ENCODE data around the gene GRIA1. TPM values are rescaled to one million over a fixed set of nuclear protein-coding genes. Genes with fewer than 3 reads are reported as not detected.

The GRIA1 gene
- total RNA-seq, 1 donor from 2014 or later, result 3.3 TPM

GRCh38 chr5:153823036-153823435 is 332.6 kb downstream of the GRIA1 start:
- Mint-ChIP-seq H3K27me3 (ENCODE audit: insufficient read depth, low read depth) (no peaks in the 10 kb centered on the region), H3K4me3 (no peak overlapping the region), H3K9me3 (no peaks in the 10 kb centered on the region), H3K36me3 (no peaks in the 10 kb centered on the region), H3K27ac (peak overlapping the region; percentile 71), H3K4me1 (peaks cover 26% of the 10 kb centered on the region)
- Histone ChIP-seq H3K36me3 (no peaks in the 10 kb centered on the region), H3K9me3 (ENCODE audit: low read depth) (no peaks in the 10 kb centered on the region), H3K27me3 (no peaks in the 10 kb centered on the region), H3K4me3 (no peak overlapping the region), H3K79me2 (ENCODE audit: low read depth) (no peaks in the 10 kb centered on the region), H2AFZ (replicated peaks) (no peak overlapping the region), H3F3A (ENCODE audit: low read depth) (no peaks in the 10 kb centered on the region), H3K4me2 (no peak overlapping the region), H3K9ac (no peak overlapping the region), H3K4me1 (no peaks in the 10 kb centered on the region), H4K20me1 (ENCODE audit: low read depth) (no peaks in the 10 kb centered on the region), H3K27ac (no peak overlapping the region)
- TF ChIP-seq CTCF (IDR thresholded peaks at IDR 0.05) (no peak), EZH2phosphoT487 (IDR thresholded peaks at IDR 0.05) (no peak), EZH2 (IDR thresholded peaks at IDR 0.05) (no peak)
- no peak for DNase-seq (ENCODE audit: low spot score)

- Mint-ChIP-seq H3K36me3 (no peaks in the 10 kb centered on the region), H3K27ac (peak overlapping the region; percentile 24)
- H2AFZ ChIP-seq (replicated peaks), result no peak overlapping the region
These were observed 334.4 kb downstream of the GRIA1 start for GRCh38 chr5:153824909-153825308.

GRCh38 chr5:153827397-153827796 is 336.9 kb downstream of the GRIA1 start:
- Histone ChIP-seq H4K20me1 (ENCODE audit: low read depth) (no peaks in the 10 kb centered on the region), H3K27ac (no peak overlapping the region), H3K36me3 (no peaks in the 10 kb centered on the region), H3K79me2 (ENCODE audit: low read depth) (no peaks in the 10 kb centered on the region), H3K9ac (no peak overlapping the region), H2AFZ (replicated peaks) (peak overlapping the region; percentile 55), H3K4me1 (no peaks in the 10 kb centered on the region), H3F3A (ENCODE audit: low read depth) (no peaks in the 10 kb centered on the region), H3K4me3 (no peak overlapping the region), H3K27me3 (no peaks in the 10 kb centered on the region), H3K9me3 (ENCODE audit: low read depth) (no peaks in the 10 kb centered on the region), H3K4me2 (no peak overlapping the region)
- DNase-seq (ENCODE audit: low spot score), result peak; percentile 52
- Mint-ChIP-seq H3K4me1 (peaks cover 26% of the 10 kb centered on the region), H3K27ac (no peak overlapping the region), H3K9me3 (no peaks in the 10 kb centered on the region), H3K36me3 (no peaks in the 10 kb centered on the region), H3K27me3 (ENCODE audit: insufficient read depth, low read depth) (no peaks in the 10 kb centered on the region), H3K4me3 (no peak overlapping the region)
- TF ChIP-seq EZH2 (IDR thresholded peaks at IDR 0.05), result no peak
- peak; percentile 55 for TF ChIP-seq CTCF (IDR thresholded peaks at IDR 0.05)
- TF ChIP-seq EZH2phosphoT487 (IDR thresholded peaks at IDR 0.05), result no peak

More at GRCh38 chr5:153824909-153825308, 334.4 kb downstream of the GRIA1 start:
- H3K4me3 Mint-ChIP-seq, result no peak overlapping the region
- Histone ChIP-seq H3K9ac (no peak overlapping the region), H3K4me1 (no peaks in the 10 kb centered on the region), H4K20me1 (ENCODE audit: low read depth) (no peaks in the 10 kb centered on the region), H3K36me3 (no peaks in the 10 kb centered on the region), H3K27me3 (no peaks in the 10 kb centered on the region), H3K9me3 (ENCODE audit: low read depth) (no peaks in the 10 kb centered on the region), H3K27ac (no peak overlapping the region), H3K79me2 (ENCODE audit: low read depth) (no peaks in the 10 kb centered on the region), H3F3A (ENCODE audit: low read depth) (no peaks in the 10 kb centered on the region), H3K4me3 (no peak overlapping the region), H3K4me2 (peak overlapping the region; percentile 31)
- no peak for DNase-seq (ENCODE audit: low spot score)
- no peak for TF ChIP-seq CTCF (IDR thresholded peaks at IDR 0.05)
- TF ChIP-seq EZH2 (IDR thresholded peaks at IDR 0.05), result no peak
- no peak for TF ChIP-seq EZH2phosphoT487 (IDR thresholded peaks at IDR 0.05)
- H3K4me1 Mint-ChIP-seq, result peaks cover 26% of the 10 kb centered on the region
- H3K9me3 Mint-ChIP-seq, result no peaks in the 10 kb centered on the region
- no peaks in the 10 kb centered on the region for H3K27me3 Mint-ChIP-seq (ENCODE audit: insufficient read depth, low read depth)

Data from neural progenitor cell (in vitro differentiated cells).